HEK293T (cell line): ENCODE data around the gene LARP1.

Experiments
- ARNT ChIP-seq: fragments of 450-650 bp; IDR thresholded peaks from 2 replicates; pipeline ENCODE4 v1.6.1; 2017; ENCODE audit warnings: mild to moderate bottlenecking
- CTBP1 ChIP-seq: fragments of 450-650 bp; IDR thresholded peaks from 2 replicates; pipeline ENCODE4 v1.6.1; 2016; ENCODE audit warnings: borderline replicate concordance
- ELF4 ChIP-seq: fragments of 450-650 bp; IDR thresholded peaks from 2 replicates; pipeline ENCODE4 v1.6.1; 2017; ENCODE audit warnings: antibody characterized with exemption
- FOXA1 ChIP-seq: fragments of 450-650 bp; IDR thresholded peaks from 2 replicates; pipeline ENCODE4 v1.6.1; 2016; ENCODE audit warnings: mild to moderate bottlenecking
- FOXK2 ChIP-seq: fragments of 450-650 bp; IDR thresholded peaks from 2 replicates; pipeline ENCODE4 v1.6.1; 2016; ENCODE audit warnings: mild to moderate bottlenecking
- L3MBTL2 ChIP-seq: fragments of 450-650 bp; conservative IDR thresholded peaks from 2 replicates; pipeline ENCODE4 v1.6.1; 2016; ENCODE audit warnings: mild to moderate bottlenecking
- LEF1 ChIP-seq: fragments of 450-650 bp; IDR thresholded peaks from 2 replicates; pipeline ENCODE4 v1.6.1; 2017; ENCODE audit warnings: mild to moderate bottlenecking, borderline replicate concordance
- SP1 ChIP-seq: fragments of 450-650 bp; IDR thresholded peaks from 2 replicates; pipeline ENCODE4 v1.6.1; 2017
- TARDBP ChIP-seq: fragments of 450-650 bp; IDR thresholded peaks from 2 replicates; pipeline ENCODE4 v1.6.1; 2016

DNA sequence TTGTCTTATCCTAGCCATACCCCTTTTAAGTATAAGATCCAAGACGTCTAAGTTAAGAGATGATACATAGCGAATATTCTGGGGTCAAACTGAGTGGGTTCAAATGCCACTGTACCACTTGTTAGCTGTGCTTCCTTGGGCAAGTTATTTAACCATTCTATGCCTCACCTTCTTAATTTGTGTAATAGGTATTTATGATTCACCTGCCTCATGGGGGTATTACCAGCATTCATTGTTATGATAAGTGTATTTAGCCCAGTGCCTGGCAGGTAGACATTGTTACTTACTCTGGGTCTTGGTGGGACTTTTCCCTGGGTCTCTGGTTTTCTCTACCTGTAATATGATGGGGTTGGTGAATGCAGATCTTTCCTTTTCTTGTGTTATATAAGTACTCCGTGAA is 3.8 kb downstream of the LARP1 start:
- TF ChIP-seq TARDBP = no peak
- TF ChIP-seq FOXA1 = no peak
- TF ChIP-seq SP1 = no peak
- no peak for TF ChIP-seq CTBP1
- TF ChIP-seq FOXK2 = no peak
- no peak for TF ChIP-seq ARNT
- no peak for TF ChIP-seq L3MBTL2
- no peak for TF ChIP-seq ELF4
- no peak for TF ChIP-seq LEF1
